HepG2 (cell line): ENCODE data around the gene COASY. TPM values are rescaled to one million over a fixed set of nuclear protein-coding genes. Genes with fewer than 3 reads are reported as not detected.

Experiments
- ARID2 ChIP-seq: sonication (generic); formaldehyde crosslinking; IDR thresholded peaks from 2 replicates; pipeline ENCODE4 v1.8.1; 2022; ENCODE audit warnings: mild to moderate bottlenecking, missing genetic modification reagents, borderline replicate concordance
- CREBL2 ChIP-seq: sonication (generic); formaldehyde crosslinking; IDR thresholded peaks from 2 replicates; pipeline ENCODE4 v1.8.1; 2023; ENCODE audit warnings: missing genetic modification reagents, mild to moderate bottlenecking, borderline replicate concordance
- DR1 ChIP-seq: sonication (generic); formaldehyde crosslinking; IDR thresholded peaks from 2 replicates; pipeline ENCODE4 v1.8.0; 2021; ENCODE audit warnings: mild to moderate bottlenecking, missing genetic modification reagents, inconsistent platforms
- FOXA3 ChIP-seq: IDR thresholded peaks from 2 replicates; pipeline ENCODE4 v1.6.1; 2016; ENCODE audit warnings: missing genetic modification reagents, missing compliant biosample characterization
- KAT8 ChIP-seq: IDR thresholded peaks from 2 replicates; pipeline ENCODE4 v1.6.1; 2016; ENCODE audit warnings: missing genetic modification reagents, missing compliant biosample characterization
- MIXL1 ChIP-seq: IDR thresholded peaks from 2 replicates; pipeline ENCODE4 v1.6.1; 2016
- MYC ChIP-seq: sonication (generic); formaldehyde crosslinking; IDR thresholded peaks from 2 replicates; pipeline ENCODE4 v1.9.0; 2021; ENCODE audit warnings: missing genetic modification reagents, borderline replicate concordance
- PAWR ChIP-seq: sonication (generic); formaldehyde crosslinking; IDR thresholded peaks from 2 replicates; pipeline ENCODE4 v1.4.0; 2020; ENCODE audit warnings: missing genetic modification reagents, mild to moderate bottlenecking, borderline replicate concordance
- RFX1 ChIP-seq: fragments of 450-650 bp; IDR thresholded peaks from 2 replicates; pipeline ENCODE4 v1.6.1; 2017
- RXRB ChIP-seq: IDR thresholded peaks from 2 replicates; pipeline ENCODE4 v1.6.1; 2016; ENCODE audit warnings: borderline replicate concordance, missing genetic modification reagents, missing compliant biosample characterization
- SAFB2 ChIP-seq: sonication (generic); formaldehyde crosslinking; IDR thresholded peaks from 2 replicates; pipeline ENCODE4 v1.5.1; 2020; ENCODE audit warnings: missing genetic modification reagents, low read depth, mild to moderate bottlenecking, borderline replicate concordance
- SP1 ChIP-seq, 2 experiments: fragments of 450-650 bp in 1 of 2; sonication (generic) in 1 of 2; formaldehyde crosslinking in 1 of 2; IDR thresholded peaks; 2 replicates each; pipeline versions ENCODE4 v1.4.0 to v1.6.1; 2016 to 2020; ENCODE audit warnings: missing genetic modification reagents in 1 of 2
- TAF15 ChIP-seq: fragments of 200-400 bp; formaldehyde crosslinking; IDR thresholded peaks from one replicate; pipeline ENCODE4 v1.6.1; 2018; ENCODE audit warnings: mild to moderate bottlenecking, low read depth, low read length; ENCODE audit not compliant: poor library complexity, severe bottlenecking
- TBX3 ChIP-seq: fragments of 450-650 bp; IDR thresholded peaks from 2 replicates; pipeline ENCODE4 v1.6.1; 2017; ENCODE audit warnings: antibody characterized with exemption, mild to moderate bottlenecking, inconsistent platforms, borderline replicate concordance
- ZBTB39 ChIP-seq: sonication (generic); formaldehyde crosslinking; IDR thresholded peaks from 2 replicates; pipeline ENCODE4 v1.5.0; 2020; ENCODE audit warnings: missing genetic modification reagents
- ZHX1 ChIP-seq: sonication (generic); formaldehyde crosslinking; IDR thresholded peaks from 2 replicates; pipeline ENCODE4 v1.8.1; 2022; ENCODE audit warnings: low read depth, mild to moderate bottlenecking, missing genetic modification reagents
- ZNF225 ChIP-seq: sonication (generic); formaldehyde crosslinking; IDR thresholded peaks from 2 replicates; pipeline ENCODE4 v1.4.0; 2020; ENCODE audit warnings: mild to moderate bottlenecking, missing genetic modification reagents
- ZNF280B ChIP-seq: sonication (generic); formaldehyde crosslinking; IDR thresholded peaks from 2 replicates; pipeline ENCODE4 v1.5.0; 2020; ENCODE audit warnings: missing genetic modification reagents, mild to moderate bottlenecking, borderline replicate concordance
- ZNF496 ChIP-seq: sonication (generic); formaldehyde crosslinking; IDR thresholded peaks from 2 replicates; pipeline ENCODE4 v1.8.1; 2023; ENCODE audit warnings: mild to moderate bottlenecking, moderate library complexity, missing genetic modification reagents; ENCODE audit not compliant: insufficient replicate concordance
- ZNF580 ChIP-seq: IDR thresholded peaks from 2 replicates; pipeline ENCODE4 v1.6.1; 2016; ENCODE audit warnings: low read depth, borderline replicate concordance
- ZNF589 ChIP-seq: sonication (generic); formaldehyde crosslinking; conservative IDR thresholded peaks from 2 replicates; pipeline ENCODE4 v1.8.0; 2022; ENCODE audit warnings: mild to moderate bottlenecking, moderate library complexity, missing genetic modification reagents
- ZNF7 ChIP-seq: IDR thresholded peaks from 2 replicates; pipeline ENCODE4 v1.6.1; 2016; ENCODE audit warnings: missing biosample characterization, missing genetic modification reagents
- polyA plus RNA-seq, 8 experiments: library from polyadenylated mRNA; depleted of rRNA in 3 of 8; stranded (reverse) in 7 of 8; unstranded in 1 of 8; fragments of >200 nt; fragmentation: Illumina TruSeq in 4 of 8; extraction: Trizol in 4 of 8; gene quantifications; 2 replicates each; pipeline versions ENCODE4 v1.2.1 to v1.2.3, GENCODE V29; 2011 to 2016; ENCODE audit warnings: low read depth in 4 of 8, missing spikeins in 1 of 8, mixed read lengths in 1 of 8; ENCODE audit not compliant: insufficient read depth in 1 of 8
- total RNA-seq, 5 experiments: library from RNA; depleted of rRNA; stranded (reverse); fragments of >200 nt; fragmentation: Illumina TruSeq; extraction: Trizol; gene quantifications; 2 replicates each; pipeline ENCODE4 v1.2.3, GENCODE V29; 2016; ENCODE audit warnings: low read depth in 1 of 5

The COASY gene
- total and polyA plus RNA-seq, 2 of the 13 experiments (the other 11 are each of a cell fraction or from before 2014, with no cell fraction given): 90.7 to 125 TPM

GRCh38 chr17:42536372-42537155 is 25.4 kb upstream of the COASY start (continued):
- TF ChIP-seq TAF15 (peak; percentile 27), ARID2 (CRISPR knock-in tag) (peak; percentile 95), ZNF280B (no peak), ZNF225 (no peak), KAT8 (CRISPR knock-in tag) (peak; percentile 79), ZNF7 (CRISPR knock-in tag) (peak; percentile 53; the same call in 1 of the 2 replicates), MIXL1 (CRISPR knock-in tag) (peak; percentile 74; the same call in 1 of the 2 replicates), FOXA3 (CRISPR knock-in tag) (peak; percentile 71), MYC (CRISPR knock-in tag) (peak; percentile 71; the same call in 1 of the 2 replicates), SAFB2 (CRISPR knock-in tag) (peak; percentile 44; the same call in 1 of the 2 replicates), ZNF589 (peak; percentile 59; the same call in 1 of the 2 replicates), PAWR (no peak), RFX1 (no peak), ZNF496 (CRISPR knock-in tag) (no peak), CREBL2 (CRISPR knock-in tag) (peak; percentile 90; the same call in 1 of the 2 replicates), DR1 (CRISPR knock-in tag) (0 out of 2 replicates have a peak, but pooled peaks have one; percentile 38), ZNF580 (CRISPR knock-in tag) (peak; percentile 83; the same call in 1 of the 2 replicates), ZHX1 (CRISPR knock-in tag) (peak; percentile 63; the same call in 1 of the 2 replicates), SP1 (IDR thresholded peaks at IDR 0.05) (no peak), SP1 (CRISPR knock-in tag; IDR thresholded peaks at IDR 0.05) (peak; percentile 70), TBX3 (no peak), RXRB (CRISPR knock-in tag) (peak; percentile 78), ZBTB39 (peak; percentile 10; the same call in 1 of the 2 replicates)
